DOHH2 (cell line): ENCODE measurements around the gene KCNG4.

Experiments used
- CTCF ChIP-seq: fragments of 200-600 bp; sonication (generic); IDR thresholded peaks from one replicate; pipeline ENCODE4 v1.5.1; 2014; ENCODE audit warnings: antibody characterized with exemption, mild to moderate bottlenecking, low read depth, low read length; ENCODE audit not compliant: poor library complexity, severe bottlenecking
- EZH2phosphoT487 ChIP-seq: fragments of 200-600 bp; sonication (generic); IDR thresholded peaks from 2 replicates; pipeline ENCODE4 v1.6.1; 2017; ENCODE audit warnings: borderline replicate concordance, mild to moderate bottlenecking, antibody characterized with exemption, low read length, moderate library complexity, mixed read lengths

- TF ChIP-seq CTCF (no peak), EZH2phosphoT487 (no peak)
Measured at GRCh38 chr16:84282533-84282932, 42.7 kb upstream of the KCNG4 start.
